GM12878 (cell line): ENCODE results near the gene CMYA5. TPM values are rescaled to one million over a fixed set of nuclear protein-coding genes. Genes with fewer than 3 reads are reported as not detected.

ENCODE experiments used
- ATAC-seq: fragments of 200-7000 bp; cut with Tn5 transposase; 3 replicates; pipeline ENCODE4 v1.9.1; 2020; ENCODE audit warnings: mild to moderate bottlenecking, moderate library complexity
- BruUV-seq: library from RNA; stranded (reverse); fragments of 400-500 nt; replicated peaks from 2 replicates; lab custom pipeline; 2021; lab: Mats Ljungman, UMichigan
- CTCF ChIA-PET: fragments of 300-600 bp; sonication (Branson Sonifier 250); formaldehyde crosslinking; extraction: SDS; loops from one replicate; lab custom pipeline; 2021; ENCODE audit warnings: inconsistent platforms; lab: Yijun Ruan, JAX
- POLR2A ChIA-PET: fragments of 350-600 bp; formaldehyde crosslinking; extraction: SDS; loops from one replicate; lab custom pipeline; 2021; ENCODE audit warnings: inconsistent platforms; lab: Charles Lee
- RAD21 ChIA-PET: fragments of 300-600 bp; sonication (Branson Sonifier 250); formaldehyde crosslinking; loops from one replicate; lab custom pipeline; 2023; ENCODE audit warnings: antibody characterized with exemption; ENCODE audit not compliant: unreplicated experiment; lab: Charles Lee
- SMC1A ChIA-PET: fragments of 300-600 bp; sonication (Branson Sonifier 250); formaldehyde crosslinking; loops from one replicate; lab custom pipeline; 2023; ENCODE audit not compliant: unreplicated experiment, uncharacterized antibody; lab: Charles Lee
- DNase-seq: peaks from one replicate; pipeline ENCODE4 v3.0.0-alpha.2; 2011; ENCODE audit warnings: low read depth, low spot score
- FAIRE-seq: peaks from 3 replicates; lab custom pipeline; 2011; peaks lifted over from hg19 to GRCh38; lab: Jason Lieb, UNC
- H2AFZ ChIP-seq: 2 replicates; pipeline ENCODE4 v1.6.0; 2011; ENCODE audit warnings: low read depth, low read length, control low read depth; ENCODE audit not compliant: control insufficient read depth
- H3K27ac ChIP-seq: 2 replicates; pipeline ENCODE4 v1.5.1; 2011; ENCODE audit warnings: control low read depth; ENCODE audit not compliant: control insufficient read depth, insufficient read depth
- H3K27me3 ChIP-seq, 2 experiments: replicated peaks in 1 of 2; 2 replicates each; pipeline versions ENCODE4 v1.6.0 to v1.6.1; 2011; ENCODE audit warnings: low read length in 1 of 2; ENCODE audit not compliant: control insufficient read depth in 2 of 2, insufficient read depth in 2 of 2
- H3K36me3 ChIP-seq, 2 experiments: 2 replicates each; pipeline ENCODE4 v1.5.1; 2011; ENCODE audit warnings: low read length in 1 of 2; ENCODE audit not compliant: control insufficient read depth in 2 of 2, insufficient read depth in 2 of 2
- H3K4me1 ChIP-seq: 2 replicates; pipeline ENCODE4 v1.6.1; 2011; ENCODE audit warnings: mild to moderate bottlenecking, low read length, moderate library complexity, mixed read lengths; ENCODE audit not compliant: control insufficient read depth, insufficient read depth
- H3K4me2 ChIP-seq: 2 replicates; pipeline ENCODE4 v1.6.0; 2011; ENCODE audit warnings: control low read depth; ENCODE audit not compliant: control insufficient read depth, insufficient read depth
- H3K4me3 ChIP-seq: fragments of 200-600 bp; sonication (generic); 2 replicates; pipeline ENCODE4 v1.5.1; 2016
- H3K79me2 ChIP-seq: 2 replicates; pipeline ENCODE4 v1.6.0; 2011; ENCODE audit warnings: low read length; ENCODE audit not compliant: control insufficient read depth, insufficient read depth
- H3K9ac ChIP-seq: 2 replicates; pipeline ENCODE4 v1.8.0; 2011; ENCODE audit warnings: low read length, control low read depth, mixed read lengths; ENCODE audit not compliant: control insufficient read depth, insufficient read depth
- H3K9me3 ChIP-seq: replicated peaks from 3 replicates; pipeline ENCODE4 v1.5.1; 2011; ENCODE audit warnings: mild to moderate bottlenecking, low read length; ENCODE audit not compliant: control insufficient read depth, insufficient read depth
- H4K20me1 ChIP-seq: 2 replicates; pipeline ENCODE4 v1.6.0; 2011; ENCODE audit not compliant: control insufficient read depth, insufficient read depth
- CBX3 ChIP-seq: fragments of 200-600 bp; sonication (generic); IDR thresholded peaks from 2 replicates; pipeline ENCODE4 v1.6.1; 2016; ENCODE audit warnings: low read depth, borderline replicate concordance
- JUNB ChIP-seq: IDR thresholded peaks from 2 replicates; pipeline ENCODE4 v1.6.1; 2016; ENCODE audit warnings: antibody characterized with exemption, mild to moderate bottlenecking
- KLF5 ChIP-seq: fragments of 450-650 bp; IDR thresholded peaks from 2 replicates; pipeline ENCODE4 v1.6.1; 2014; ENCODE audit warnings: mild to moderate bottlenecking; ENCODE audit not compliant: partially characterized antibody
- MYC ChIP-seq: IDR thresholded peaks from 2 replicates; pipeline ENCODE4 v1.6.1; 2011; ENCODE audit warnings: mild to moderate bottlenecking, low read length, moderate library complexity, inconsistent platforms; ENCODE audit not compliant: insufficient read depth, insufficient replicate concordance, insufficient read length, severe bottlenecking
- NFYA ChIP-seq: IDR thresholded peaks from 2 replicates; pipeline ENCODE4 v1.6.1; 2011; ENCODE audit warnings: low read depth, mild to moderate bottlenecking, low read length, improper control_type of control experiment, borderline replicate concordance
- NFYB ChIP-seq: IDR thresholded peaks from 2 replicates; pipeline ENCODE4 v1.6.1; 2011; ENCODE audit warnings: low read depth, mild to moderate bottlenecking, low read length, improper control_type of control experiment, moderate library complexity; ENCODE audit not compliant: insufficient read depth
- NR2C1 ChIP-seq: fragments of 450-650 bp; IDR thresholded peaks from 2 replicates; pipeline ENCODE4 v1.6.1; 2017; ENCODE audit warnings: antibody characterized with exemption, mild to moderate bottlenecking, moderate library complexity
- POU2F2 ChIP-seq: IDR thresholded peaks from 3 replicates; pipeline ENCODE4 v1.6.1; 2011; ENCODE audit warnings: low read depth, mild to moderate bottlenecking, low read length, borderline replicate concordance
- SIN3A ChIP-seq: IDR thresholded peaks from 2 replicates; pipeline ENCODE4 v1.6.1; 2012; ENCODE audit warnings: low read depth, low read length, improper control_type of control experiment
- ZNF274 ChIP-seq: IDR thresholded peaks from one replicate; pipeline ENCODE4 v1.8.0; 2011; ENCODE audit not compliant: insufficient read length, insufficient read depth
- ZZZ3 ChIP-seq: IDR thresholded peaks from 2 replicates; pipeline ENCODE4 v1.6.1; 2011; ENCODE audit warnings: low read depth; ENCODE audit not compliant: control insufficient read depth, insufficient read length
- WGBS: methylation state at CpG from one replicate; pipeline ENCODE4 v1.1.6; 2016; ENCODE audit warnings: low lambda C conversion rate; ENCODE audit not compliant: insufficient replicate concordance, insufficient coverage; ENCODE audit errors: missing lambda C conversion rate; 5-methylcytosine and 5-hydroxymethylcytosine counted together
- in situ Hi-C: fragments of 300-500 bp; cut with MboI; formaldehyde crosslinking; loops from 9 replicates; pipeline ENCODE4 v1.14.3; 2018; ENCODE audit warnings: mixed read lengths
- intact Hi-C: fragments of 100-400 bp; cut with micrococcal nuclease; formaldehyde crosslinking; loops from one replicate; pipeline ENCODE4 v1.14.2; 2022; ENCODE audit not compliant: unreplicated experiment
- polyA plus RNA-seq, 11 experiments: library from polyadenylated mRNA; depleted of rRNA in 4 of 11; unstranded in 6 of 11; stranded (reverse) in 5 of 11; fragments of >200 nt; fragmentation: Nextera tagmentation in 4 of 11; fragmentation: Illumina TruSeq in 1 of 11; extraction: Ambion mirVana in 4 of 11; extraction: Trizol in 1 of 11; gene quantifications; 1 replicate in 1 of 11; 2 replicates in 10 of 11; pipeline versions ENCODE4 v1.2.1 to v1.2.3, GENCODE V29; 2011 to 2016; ENCODE audit warnings: inconsistent platforms in 2 of 11, missing spikeins in 2 of 11, low read depth in 1 of 11
- total RNA-seq, 4 experiments: library from RNA; depleted of rRNA in 3 of 4; stranded (reverse); fragments of >200 nt in 3 of 4; fragmentation: Illumina TruSeq in 1 of 4; extraction: Trizol in 1 of 4; gene quantifications; 2 replicates each; pipeline versions ENCODE4 v1.2.1 to v1.2.3, GENCODE V29; 2013 to 2021
- TF ChIP-seq, protein P1 (sequence below): fragments of 450-650 bp; IDR thresholded peaks from 2 replicates; pipeline ENCODE4 v1.6.1; 2016; ENCODE audit warnings: mild to moderate bottlenecking
- TF ChIP-seq, protein P2 (sequence below): IDR thresholded peaks from 2 replicates; pipeline ENCODE4 v1.6.1; 2011; ENCODE audit warnings: borderline replicate concordance, low read depth, mild to moderate bottlenecking, moderate library complexity, mixed read lengths, low read length; ENCODE audit not compliant: insufficient read depth; ENCODE audit errors: extremely low read length
- TF ChIP-seq, protein P3 (sequence below): fragments of 450-650 bp; formaldehyde crosslinking; IDR thresholded peaks from 2 replicates; pipeline ENCODE4 v1.4.0; 2020; ENCODE audit warnings: mild to moderate bottlenecking, moderate library complexity

CMYA5 gene
- total and polyA plus RNA-seq, 10 of the 15 experiments (the other 5 are each of a cell fraction or from before 2014, with no cell fraction given), result 0.01 to 0.34 (median 0.16) TPM; not detected in 1

DNA sequence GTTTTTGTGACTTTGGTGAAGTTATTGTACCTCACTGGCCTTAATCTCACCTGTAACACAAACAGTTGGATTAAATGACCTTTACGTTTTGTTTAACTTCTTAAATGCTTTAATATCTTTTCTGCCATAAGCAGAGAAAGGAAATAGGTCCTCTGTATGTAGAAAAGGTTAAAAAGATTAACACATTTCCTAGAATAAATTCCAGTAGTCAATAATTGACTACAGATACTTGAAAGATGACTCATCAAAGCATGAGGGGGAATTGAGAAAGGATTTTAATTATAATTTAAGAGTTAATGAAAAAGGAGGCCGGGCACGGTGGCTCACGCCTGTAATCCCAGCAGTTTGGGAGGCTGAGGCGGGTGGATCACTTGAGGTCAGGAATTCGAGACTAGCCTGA, 35.8 kb upstream of the CMYA5 start (continued):
- TF ChIP-seq CBX3, result no peak
- TF ChIP-seq NFYA, result no peak
- no peak for TF ChIP-seq SIN3A
- TF ChIP-seq NR2C1, result no peak
- TF ChIP-seq, protein P1, sequence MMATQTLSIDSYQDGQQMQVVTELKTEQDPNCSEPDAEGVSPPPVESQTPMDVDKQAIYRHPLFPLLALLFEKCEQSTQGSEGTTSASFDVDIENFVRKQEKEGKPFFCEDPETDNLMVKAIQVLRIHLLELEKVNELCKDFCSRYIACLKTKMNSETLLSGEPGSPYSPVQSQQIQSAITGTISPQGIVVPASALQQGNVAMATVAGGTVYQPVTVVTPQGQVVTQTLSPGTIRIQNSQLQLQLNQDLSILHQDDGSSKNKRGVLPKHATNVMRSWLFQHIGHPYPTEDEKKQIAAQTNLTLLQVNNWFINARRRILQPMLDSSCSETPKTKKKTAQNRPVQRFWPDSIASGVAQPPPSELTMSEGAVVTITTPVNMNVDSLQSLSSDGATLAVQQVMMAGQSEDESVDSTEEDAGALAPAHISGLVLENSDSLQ, result no peak
- TF ChIP-seq ZZZ3, result no peak
- no peak for TF ChIP-seq KLF5
- TF ChIP-seq, protein P2, sequence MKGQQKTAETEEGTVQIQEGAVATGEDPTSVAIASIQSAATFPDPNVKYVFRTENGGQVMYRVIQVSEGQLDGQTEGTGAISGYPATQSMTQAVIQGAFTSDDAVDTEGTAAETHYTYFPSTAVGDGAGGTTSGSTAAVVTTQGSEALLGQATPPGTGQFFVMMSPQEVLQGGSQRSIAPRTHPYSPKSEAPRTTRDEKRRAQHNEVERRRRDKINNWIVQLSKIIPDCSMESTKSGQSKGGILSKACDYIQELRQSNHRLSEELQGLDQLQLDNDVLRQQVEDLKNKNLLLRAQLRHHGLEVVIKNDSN, result no peak
- TF ChIP-seq POU2F2, result no peak
- TF ChIP-seq ZNF274, result no peak
- TF ChIP-seq MYC, result no peak
- no peak for TF ChIP-seq NFYB

DNA sequence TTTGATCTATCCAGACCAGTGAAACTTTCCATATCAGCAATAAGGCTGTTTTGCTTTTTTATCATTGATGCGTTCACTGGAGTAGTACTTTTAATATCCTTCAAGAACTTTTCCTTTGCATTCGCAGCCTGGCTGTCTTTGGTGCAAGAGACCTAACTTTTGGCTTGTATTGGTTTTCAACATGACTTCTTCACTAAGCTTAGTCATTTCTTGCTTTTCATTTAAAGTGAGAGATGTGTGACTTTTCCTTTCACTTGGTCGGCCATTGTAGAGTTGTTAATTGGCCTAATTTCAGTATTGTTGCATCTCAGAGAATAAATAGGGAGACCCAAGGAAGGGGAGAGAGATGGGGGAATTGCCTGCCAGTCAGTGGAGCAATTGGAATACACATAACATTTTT, 26.4 kb upstream of the CMYA5 start:
- H3K4me2 ChIP-seq, result no peak overlapping the region
- H3K4me3 ChIP-seq, result no peak overlapping the region
- no peaks in the 10 kb centered on the region for H3K4me1 ChIP-seq
- 39% methylated on average over 3 of the region's 3 CpGs for WGBS
- TF ChIP-seq JUNB, result 0 out of 2 replicates have a peak, but pooled peaks have one; percentile 17
- TF ChIP-seq, protein P3, sequence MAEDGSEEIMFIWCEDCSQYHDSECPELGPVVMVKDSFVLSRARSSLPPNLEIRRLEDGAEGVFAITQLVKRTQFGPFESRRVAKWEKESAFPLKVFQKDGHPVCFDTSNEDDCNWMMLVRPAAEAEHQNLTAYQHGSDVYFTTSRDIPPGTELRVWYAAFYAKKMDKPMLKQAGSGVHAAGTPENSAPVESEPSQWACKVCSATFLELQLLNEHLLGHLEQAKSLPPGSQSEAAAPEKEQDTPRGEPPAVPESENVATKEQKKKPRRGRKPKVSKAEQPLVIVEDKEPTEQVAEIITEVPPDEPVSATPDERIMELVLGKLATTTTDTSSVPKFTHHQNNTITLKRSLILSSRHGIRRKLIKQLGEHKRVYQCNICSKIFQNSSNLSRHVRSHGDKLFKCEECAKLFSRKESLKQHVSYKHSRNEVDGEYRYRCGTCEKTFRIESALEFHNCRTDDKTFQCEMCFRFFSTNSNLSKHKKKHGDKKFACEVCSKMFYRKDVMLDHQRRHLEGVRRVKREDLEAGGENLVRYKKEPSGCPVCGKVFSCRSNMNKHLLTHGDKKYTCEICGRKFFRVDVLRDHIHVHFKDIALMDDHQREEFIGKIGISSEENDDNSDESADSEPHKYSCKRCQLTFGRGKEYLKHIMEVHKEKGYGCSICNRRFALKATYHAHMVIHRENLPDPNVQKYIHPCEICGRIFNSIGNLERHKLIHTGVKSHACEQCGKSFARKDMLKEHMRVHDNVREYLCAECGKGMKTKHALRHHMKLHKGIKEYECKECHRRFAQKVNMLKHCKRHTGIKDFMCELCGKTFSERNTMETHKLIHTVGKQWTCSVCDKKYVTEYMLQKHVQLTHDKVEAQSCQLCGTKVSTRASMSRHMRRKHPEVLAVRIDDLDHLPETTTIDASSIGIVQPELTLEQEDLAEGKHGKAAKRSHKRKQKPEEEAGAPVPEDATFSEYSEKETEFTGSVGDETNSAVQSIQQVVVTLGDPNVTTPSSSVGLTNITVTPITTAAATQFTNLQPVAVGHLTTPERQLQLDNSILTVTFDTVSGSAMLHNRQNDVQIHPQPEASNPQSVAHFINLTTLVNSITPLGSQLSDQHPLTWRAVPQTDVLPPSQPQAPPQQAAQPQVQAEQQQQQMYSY (CRISPR knock-in tag), result no peak
- TF ChIP-seq, all 136 proteins: peak for 1
- peak; percentile 30; the same call in 1 of the 3 replicates for ATAC-seq
- FAIRE-seq, result no peak
- Histone ChIP-seq H3K9me3 (peaks cover 4% of the 10 kb centered on the region; the same call in 2 of the 3 replicates), H3K36me3 (no peaks in the 10 kb centered on the region; a peak in 2 of 4 replicates), H3K79me2 (no peaks in the 10 kb centered on the region), H2AFZ (no peak overlapping the region), H4K20me1 (no peaks in the 10 kb centered on the region), H3K27ac (no peak overlapping the region), H3K9ac (no peak overlapping the region), H3K27me3 (no peaks in the 10 kb centered on the region)
- CTCF ChIA-PET, result interaction anchor here (0.6 kb wide), 1 partner anchor 34 kb away, joined by 3 read pairs; no protein-coding TSS in a partner anchor
- no peak for DNase-seq
- RAD21 ChIA-PET, result no interaction called here
- POLR2A ChIA-PET, result no interaction called here
- no TSS peak for BruUV-seq
- intact Hi-C loops, result no loop called here
- SMC1A ChIA-PET, result interaction anchor here (1.1 kb wide), 1 partner anchor 39 kb away, joined by 3 read pairs; no protein-coding TSS in a partner anchor
- in situ Hi-C loops, result no loop called here
